CD4-positive, alpha-beta memory T cell (primary cell): ENCODE measurements around the gene PTPRD. TPM values are rescaled to one million over a fixed set of nuclear protein-coding genes. Genes with fewer than 3 reads are reported as not detected.
A peak's percentile ranks its signal among the peaks of the same experiment; 100 is the strongest.

Source experiments
- CTCF ChIA-PET: fragments of 350-600 bp; sonication (Branson Sonifier 250); formaldehyde crosslinking; loops from one replicate; lab custom pipeline; 2021; ENCODE audit warnings: inconsistent platforms; ENCODE audit not compliant: partially characterized antibody; lab: Charles Lee
- POLR2A ChIA-PET: fragments of 350-600 bp; sonication (Branson Sonifier 250); formaldehyde crosslinking; loops from one replicate; lab custom pipeline; 2021; ENCODE audit not compliant: partially characterized antibody; lab: Charles Lee
- DNase-seq, 5 donors: peaks; one replicate each; pipeline versions ENCODE4 v3.0.0 to v3.0.0-alpha.2; 2020 to 2022; ENCODE audit warnings: mixed read lengths in 1 of 5
- H3K27ac ChIP-seq: one replicate; pipeline ENCODE4 v1.7.0; 2013; ENCODE audit warnings: low read depth, low read length
- H3K27me3 ChIP-seq: 2 replicates; pipeline ENCODE4 v1.7.0; 2013; ENCODE audit warnings: mild to moderate bottlenecking, low read length, moderate library complexity; ENCODE audit not compliant: insufficient read depth
- H3K36me3 ChIP-seq: 2 replicates; pipeline ENCODE4 v1.7.0; 2013; ENCODE audit warnings: mild to moderate bottlenecking, low read length, moderate library complexity; ENCODE audit not compliant: insufficient read depth
- H3K4me1 ChIP-seq: 2 replicates; pipeline ENCODE4 v1.7.0; 2013; ENCODE audit warnings: mild to moderate bottlenecking, low read length, moderate library complexity; ENCODE audit not compliant: insufficient read depth
- H3K4me3 ChIP-seq, 2 donors: one replicate each; pipeline ENCODE4 v1.7.0; 2013; ENCODE audit warnings: low read length in 2 of 2, mild to moderate bottlenecking in 1 of 2
- H3K9me3 ChIP-seq, 2 donors: one replicate each; pipeline ENCODE4 v1.7.0; 2013; ENCODE audit warnings: low read length in 2 of 2, control low read depth in 1 of 2; ENCODE audit not compliant: control insufficient read depth in 1 of 2
- H3K27ac Mint-ChIP-seq, 7 donors: one replicate each; pipeline ENCODE4 v1.8.0; 2020 to 2021; ENCODE audit warnings: mixed read lengths in 7 of 7, mild to moderate bottlenecking in 6 of 7, inconsistent platforms in 3 of 7, moderate library complexity in 3 of 7
- H3K27me3 Mint-ChIP-seq, 2 donors: one replicate each; pipeline ENCODE4 v1.8.0; 2020 to 2021; ENCODE audit warnings: mixed read lengths in 2 of 2
- H3K36me3 Mint-ChIP-seq, 2 donors: one replicate each; pipeline ENCODE4 v1.8.0; 2020 to 2021; ENCODE audit warnings: mixed read lengths in 2 of 2, inconsistent platforms in 1 of 2, mild to moderate bottlenecking in 1 of 2
- H3K4me1 Mint-ChIP-seq, 4 donors: one replicate each; pipeline ENCODE4 v1.8.0; 2020 to 2021; ENCODE audit warnings: mixed read lengths in 4 of 4, mild to moderate bottlenecking in 1 of 4
- H3K4me3 Mint-ChIP-seq, 8 donors: one replicate each; pipeline ENCODE4 v1.8.0; 2020 to 2021; ENCODE audit warnings: mixed read lengths in 8 of 8, mild to moderate bottlenecking in 7 of 8, moderate library complexity in 6 of 8, inconsistent platforms in 3 of 8
- H3K9me3 Mint-ChIP-seq, 8 donors: one replicate each; pipeline ENCODE4 v1.8.0; 2020 to 2021; ENCODE audit warnings: mixed read lengths in 8 of 8, mild to moderate bottlenecking in 5 of 8, inconsistent platforms in 3 of 8, moderate library complexity in 1 of 8
- intact Hi-C: fragments of 100-400 bp; cut with micrococcal nuclease; formaldehyde crosslinking; loops from one replicate; pipeline ENCODE4 v1.15.1; 2023
- polyA plus RNA-seq, 2 donors: library from polyadenylated mRNA; unstranded; fragments of 300-500 nt; fragmentation: Illumina TruSeq; gene quantifications; one replicate each; pipeline ENCODE4 v1.2.3, GENCODE V29; 2021
- total RNA-seq, 2 experiments: library from RNA; stranded (reverse); gene quantifications; one replicate each; pipeline ENCODE4 v1.2.3, GENCODE V29; 2021

Gene PTPRD
- total and polyA plus RNA-seq, 4 experiments from 2014 or later, result not detected

DNA sequence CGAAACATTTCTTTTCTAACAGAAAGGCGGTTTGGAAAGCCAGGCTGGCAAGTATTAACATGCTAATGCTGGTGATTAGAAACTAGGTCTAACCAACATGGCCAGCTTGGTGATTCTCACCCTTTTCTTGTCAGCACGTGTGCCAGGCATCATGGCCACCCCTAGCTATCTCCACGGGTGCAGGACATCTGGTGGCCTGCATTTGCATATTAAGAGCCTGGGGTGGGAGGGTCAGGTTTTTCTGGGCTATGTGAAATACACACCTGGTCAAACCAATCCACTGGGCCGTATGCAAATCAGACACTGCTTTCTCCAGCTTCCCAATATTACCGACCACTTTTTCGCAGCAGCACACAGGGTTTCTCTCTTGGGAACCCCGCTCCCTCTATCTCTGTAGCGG is 612.1 kb downstream of the PTPRD start:
- H3K27ac Mint-ChIP-seq, result no peak overlapping the region
- CTCF ChIA-PET, result no interaction called here
- no peaks in the 10 kb centered on the region for H3K9me3 ChIP-seq

DNA sequence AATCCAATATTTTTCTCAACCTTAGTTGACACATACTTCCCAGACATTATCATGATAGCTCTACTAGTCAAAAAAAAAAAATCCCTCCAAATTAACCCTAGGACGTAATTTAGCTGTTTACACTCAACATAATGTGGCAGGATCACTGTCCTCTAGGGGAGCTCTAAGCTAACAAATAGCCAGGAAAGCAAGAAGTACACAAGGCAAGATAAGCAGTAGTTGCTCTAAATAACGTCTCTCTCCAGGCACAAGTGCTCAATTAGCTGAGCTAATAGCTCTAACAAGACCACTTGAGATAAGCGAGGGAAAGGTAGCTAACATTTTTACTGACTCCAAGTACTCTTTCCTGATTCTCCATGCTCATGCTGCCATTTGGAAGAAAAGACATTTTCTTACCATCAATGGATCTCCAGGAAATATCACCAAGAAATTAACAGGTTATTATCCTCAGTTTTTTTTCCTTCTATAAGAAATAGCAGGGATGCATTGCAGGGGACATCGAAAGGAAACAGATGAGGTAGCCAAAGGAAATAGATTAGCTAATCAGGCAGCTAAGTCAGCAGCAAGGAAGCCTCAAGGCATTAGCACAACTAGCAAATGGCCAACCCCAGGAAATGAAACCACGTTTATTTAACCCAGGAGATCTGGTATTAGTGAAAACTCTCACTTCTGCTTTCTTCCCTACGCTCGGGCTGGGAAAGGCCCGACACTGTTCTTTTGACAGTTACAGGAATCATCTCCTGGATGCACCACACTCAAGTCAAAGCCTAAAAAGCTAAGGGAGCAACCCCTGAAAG is 614.1 kb downstream of the PTPRD start:
- Mint-ChIP-seq H3K9me3 (peaks cover 0 to 9% (median 0%) of the 10 kb centered on the region in 8 donors), H3K4me1 (no peaks in the 10 kb centered on the region), H3K4me3 (no peak overlapping the region), H3K27me3 (no peaks in the 10 kb centered on the region), H3K36me3 (no peaks in the 10 kb centered on the region), H3K27ac (no peak overlapping the region)
- Histone ChIP-seq H3K36me3 (no peaks in the 10 kb centered on the region), H3K4me3 (no peak overlapping the region), H3K27ac (no peak overlapping the region), H3K9me3 (no peaks in the 10 kb centered on the region), H3K27me3 (no peaks in the 10 kb centered on the region), H3K4me1 (no peaks in the 10 kb centered on the region)
- ChIA-PET CTCF (no interaction called here), POLR2A (no interaction called here)
- DNase-seq, result no peak
- intact Hi-C loops, result no loop called here

More for the DNA sequence above, 612.1 kb downstream of the PTPRD start:
- Histone ChIP-seq H3K27ac (no peak overlapping the region), H3K36me3 (no peaks in the 10 kb centered on the region), H3K4me1 (no peaks in the 10 kb centered on the region), H3K27me3 (no peaks in the 10 kb centered on the region), H3K4me3 (no peak overlapping the region)
- POLR2A ChIA-PET, result no interaction called here
- H3K4me3 Mint-ChIP-seq, result no peak overlapping the region
- H3K9me3 Mint-ChIP-seq, result peaks cover 0 to 9% (median 0%) of the 10 kb centered on the region in 8 donors
- intact Hi-C loops, result no loop called here
- DNase-seq, result no peak
- H3K4me1 Mint-ChIP-seq, result no peaks in the 10 kb centered on the region
- H3K27me3 Mint-ChIP-seq, result no peaks in the 10 kb centered on the region
- no peaks in the 10 kb centered on the region for H3K36me3 Mint-ChIP-seq

DNA sequence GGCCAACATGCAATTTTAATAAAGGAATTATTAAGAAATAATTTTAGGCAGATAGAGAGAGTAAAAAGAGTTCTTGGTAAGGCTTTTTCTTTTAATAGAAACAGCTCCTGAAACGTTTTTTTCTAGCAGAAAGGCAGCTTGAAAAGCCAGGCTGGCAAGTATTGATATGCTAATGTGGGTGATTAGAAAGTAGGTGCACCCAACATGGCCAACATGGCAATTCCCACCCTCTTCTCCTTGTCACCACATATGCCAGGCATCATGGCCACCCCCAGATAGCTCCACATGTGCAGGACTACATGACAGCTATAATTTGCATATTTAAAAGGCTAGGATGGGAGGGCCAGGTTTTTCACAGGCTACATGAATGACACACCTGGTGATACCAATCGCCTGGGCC is 615.2 kb downstream of the PTPRD start:
- Mint-ChIP-seq H3K27me3 (no peaks in the 10 kb centered on the region), H3K27ac (no peak overlapping the region), H3K4me3 (no peak overlapping the region), H3K9me3 (peaks cover 0 to 9% (median 0%) of the 10 kb centered on the region in 8 donors), H3K36me3 (no peaks in the 10 kb centered on the region), H3K4me1 (no peaks in the 10 kb centered on the region)
- H3K36me3 ChIP-seq, result no peaks in the 10 kb centered on the region
- CTCF ChIA-PET, result no interaction called here
- H3K4me3 ChIP-seq, result no peak overlapping the region
- DNase-seq, result no peak
- intact Hi-C loops, result no loop called here
- H3K4me1 ChIP-seq, result no peaks in the 10 kb centered on the region
- no peaks in the 10 kb centered on the region for H3K27me3 ChIP-seq
- POLR2A ChIA-PET, result no interaction called here
- H3K9me3 ChIP-seq, result no peaks in the 10 kb centered on the region
- H3K27ac ChIP-seq, result no peak overlapping the region

DNA sequence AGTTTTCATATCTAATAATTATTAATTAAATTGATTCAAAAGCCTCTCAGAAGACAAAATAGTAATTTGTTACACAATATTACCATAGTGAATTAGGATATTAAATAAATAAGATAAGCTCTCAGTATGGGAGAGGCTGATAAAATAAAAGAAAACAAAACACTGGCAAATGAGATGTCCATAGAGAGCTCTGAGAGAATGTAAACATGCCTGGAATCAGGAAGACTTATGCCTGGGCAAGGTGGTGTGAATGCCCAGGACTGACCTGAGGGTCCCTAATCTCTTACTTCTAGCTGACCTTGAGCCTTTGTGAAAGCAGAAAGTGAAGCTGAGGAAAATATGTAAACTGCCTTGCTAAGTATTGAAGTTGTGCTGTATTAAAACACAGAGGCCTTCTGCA is 616.5 kb downstream of the PTPRD start:
- H3K27me3 Mint-ChIP-seq, result no peaks in the 10 kb centered on the region
- POLR2A ChIA-PET, result no interaction called here
- intact Hi-C loops, result no loop called here

DNA sequence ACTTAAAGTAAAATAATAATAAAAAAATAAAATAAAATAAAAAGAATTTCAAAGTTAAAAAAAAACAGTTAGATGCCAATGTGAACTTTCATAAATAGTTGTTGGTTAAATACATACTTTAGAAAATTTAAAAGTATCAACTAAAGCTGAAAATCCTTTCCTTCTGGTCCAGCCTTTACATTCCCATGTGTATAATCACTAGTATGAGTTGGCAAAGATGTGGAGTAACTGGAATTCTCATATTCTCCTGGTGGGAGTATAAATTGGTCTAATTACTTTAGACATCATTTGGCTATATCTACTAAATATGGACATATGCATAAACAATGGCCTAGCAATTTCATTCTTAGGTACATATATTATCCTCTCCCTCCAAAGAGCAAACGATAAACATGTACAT is 619.9 kb downstream of the PTPRD start:
- DNase-seq, result no peak
- Mint-ChIP-seq H3K27ac (no peak overlapping the region), H3K36me3 (no peaks in the 10 kb centered on the region), H3K4me1 (no peaks in the 10 kb centered on the region), H3K9me3 (peaks cover 0 to 12% (median 2%) of the 10 kb centered on the region in 8 donors), H3K27me3 (no peaks in the 10 kb centered on the region), H3K4me3 (no peak overlapping the region)
- H3K27ac ChIP-seq, result no peak overlapping the region
- no peaks in the 10 kb centered on the region for H3K9me3 ChIP-seq
- POLR2A ChIA-PET, result no interaction called here
- no peaks in the 10 kb centered on the region for H3K4me1 ChIP-seq
- H3K36me3 ChIP-seq, result no peaks in the 10 kb centered on the region
- H3K27me3 ChIP-seq, result no peaks in the 10 kb centered on the region
- H3K4me3 ChIP-seq, result no peak overlapping the region
- intact Hi-C loops, result no loop called here
- CTCF ChIA-PET, result no interaction called here

More for the DNA sequence above, 616.5 kb downstream of the PTPRD start:
- H3K27ac ChIP-seq, result no peak overlapping the region
- no peaks in the 10 kb centered on the region for H3K9me3 ChIP-seq
- H3K27ac Mint-ChIP-seq, result no peak overlapping the region
- CTCF ChIA-PET, result no interaction called here
- H3K4me3 ChIP-seq, result no peak overlapping the region
- H3K27me3 ChIP-seq, result no peaks in the 10 kb centered on the region
- peak in 1 of 5 donors; percentile 28 for DNase-seq
- H3K4me3 Mint-ChIP-seq, result no peak overlapping the region
- H3K4me1 Mint-ChIP-seq, result no peaks in the 10 kb centered on the region
- H3K4me1 ChIP-seq, result no peaks in the 10 kb centered on the region
- H3K9me3 Mint-ChIP-seq, result peaks cover 0 to 15% (median under 1%) of the 10 kb centered on the region in 8 donors
- H3K36me3 Mint-ChIP-seq, result no peaks in the 10 kb centered on the region
- H3K36me3 ChIP-seq, result no peaks in the 10 kb centered on the region

DNA sequence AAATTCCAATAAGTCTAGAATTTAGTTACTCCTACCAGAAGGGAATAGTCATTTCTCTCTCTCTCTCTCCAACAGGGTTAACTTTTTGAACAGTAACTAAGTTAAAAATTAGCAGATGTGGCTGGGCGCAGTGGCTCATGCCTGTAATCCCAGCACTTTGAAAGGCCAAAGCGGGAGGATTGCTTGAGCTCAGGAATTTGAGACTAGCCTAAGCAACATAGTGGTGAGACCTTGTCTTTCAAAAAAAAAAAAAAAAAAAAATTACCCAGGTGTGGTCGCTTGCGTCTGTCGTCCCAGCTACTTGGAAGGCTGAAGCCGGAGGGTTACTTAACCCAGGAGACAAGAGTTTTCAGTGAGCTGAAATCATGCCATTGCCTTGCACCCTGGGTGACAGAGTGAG is 639.7 kb downstream of the PTPRD start:
- no peak overlapping the region for H3K4me3 ChIP-seq
- intact Hi-C loops, result no loop called here
- Mint-ChIP-seq H3K4me1 (no peaks in the 10 kb centered on the region), H3K36me3 (peaks cover 0 to 1% of the 10 kb centered on the region in 2 donors), H3K27me3 (no peaks in the 10 kb centered on the region), H3K9me3 (peaks cover 0 to 3% (median 0%) of the 10 kb centered on the region in 8 donors), H3K27ac (no peak overlapping the region), H3K4me3 (no peak overlapping the region)
- POLR2A ChIA-PET, result no interaction called here
- CTCF ChIA-PET, result no interaction called here
- no peaks in the 10 kb centered on the region for H3K36me3 ChIP-seq
- no peak for DNase-seq
- H3K27me3 ChIP-seq, result no peaks in the 10 kb centered on the region
- H3K27ac ChIP-seq, result no peak overlapping the region
- H3K9me3 ChIP-seq, result no peaks in the 10 kb centered on the region
- H3K4me1 ChIP-seq, result no peaks in the 10 kb centered on the region

DNA sequence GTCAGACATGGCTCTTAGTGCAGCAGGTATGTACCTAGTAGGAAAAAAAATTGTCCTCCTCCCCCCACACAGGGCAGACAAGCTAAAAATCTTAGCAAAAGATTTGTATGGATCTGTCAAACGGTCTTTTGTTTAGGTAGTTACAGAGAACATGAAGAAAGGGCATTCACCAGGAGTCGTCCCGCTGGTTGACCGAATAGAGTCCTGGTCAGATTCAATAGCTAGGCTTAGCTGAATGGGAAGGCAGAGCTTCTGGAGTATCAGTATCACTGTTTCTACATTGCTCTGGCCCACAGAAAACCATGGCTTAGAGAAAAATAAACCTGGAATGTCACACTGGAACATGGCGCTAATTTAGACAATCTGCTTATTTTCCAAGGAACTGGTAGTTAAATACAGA is 642.3 kb downstream of the PTPRD start:
- Histone ChIP-seq H3K36me3 (no peaks in the 10 kb centered on the region), H3K4me3 (no peak overlapping the region), H3K27ac (no peak overlapping the region), H3K27me3 (no peaks in the 10 kb centered on the region), H3K4me1 (no peaks in the 10 kb centered on the region), H3K9me3 (no peaks in the 10 kb centered on the region)
- H3K36me3 Mint-ChIP-seq, result peaks cover 0 to 1% of the 10 kb centered on the region in 2 donors
- CTCF ChIA-PET, result interaction anchor here (2.0 kb wide), 1 partner anchor 29 kb away, joined by 7 read pairs; no protein-coding TSS in a partner anchor
- H3K27ac Mint-ChIP-seq, result no peak overlapping the region
- H3K9me3 Mint-ChIP-seq, result peaks cover 0 to 4% (median 1%) of the 10 kb centered on the region in 8 donors
- no peak for DNase-seq
- H3K4me1 Mint-ChIP-seq, result no peaks in the 10 kb centered on the region
- intact Hi-C loops, result no loop called here
- H3K27me3 Mint-ChIP-seq, result no peaks in the 10 kb centered on the region
- H3K4me3 Mint-ChIP-seq, result no peak overlapping the region
- POLR2A ChIA-PET, result no interaction called here
